ENCODE data around the gene TBC1D16. TPM values are rescaled to one million over a fixed set of nuclear protein-coding genes. Genes with fewer than 3 reads are reported as not detected.

Gene TBC1D16
- total RNA-seq, 1 experiment from 2014 or later: 85.8 TPM

GRCh38 chr17:80053102-80053501 lies 17.4 kb upstream of the TBC1D16 start:
- H3K36me3 Mint-ChIP-seq (ENCODE audit: insufficient read depth in 1 of 3, low read depth in 3 of 3): peaks cover 2 to 13% (median 7%) of the 10 kb centered on the region in 3 experiments; a peak in 6 of 7 replicates
- H3K27me3 ChIP-seq (ENCODE audit: insufficient read depth, low read length): no peaks in the 10 kb centered on the region
- no peaks in the 10 kb centered on the region for H3K23me2 ChIP-seq (ENCODE audit: insufficient read length, low read depth, low read length, poor library complexity, severe bottlenecking)
- DNase-seq: no peak
- H3K18ac ChIP-seq (ENCODE audit: insufficient read length, low read depth, low read length): no peak overlapping the region
- H3K9me3 ChIP-seq (ENCODE audit: control insufficient read depth, low read depth, low read length): no peaks in the 10 kb centered on the region
- H3K4ac ChIP-seq (ENCODE audit: low read depth, low read length): no peak overlapping the region
- no peak overlapping the region for H2AK5ac ChIP-seq (ENCODE audit: insufficient read length, low read length)
- H3K27ac ChIP-seq (ENCODE audit: insufficient read length, low read depth, low read length): no peak overlapping the region
- no peaks in the 10 kb centered on the region for H3K9me3 Mint-ChIP-seq
- no peaks in the 10 kb centered on the region for H3K79me1 ChIP-seq (ENCODE audit: insufficient read depth, low read depth, low read length, poor library complexity, severe bottlenecking)
- H4K5ac ChIP-seq (ENCODE audit: insufficient read length, low read depth, low read length): no peak overlapping the region
- H2BK15ac ChIP-seq (ENCODE audit: low read depth, low read length): no peak overlapping the region
- H3T11ph ChIP-seq (ENCODE audit: low read length): no peak overlapping the region
- H4K8ac ChIP-seq (replicated peaks; ENCODE audit: insufficient read length, low read depth, low read length): no peak overlapping the region
- H3K9ac ChIP-seq (ENCODE audit: extremely low read depth, insufficient read length, low read length): no peak overlapping the region
- no peak overlapping the region for H2BK20ac ChIP-seq (ENCODE audit: low read depth, low read length, poor library complexity, severe bottlenecking)
- no peaks in the 10 kb centered on the region for H4K20me1 ChIP-seq (ENCODE audit: control insufficient read depth, insufficient read depth, insufficient read length)
- no peak overlapping the region for H3K14ac ChIP-seq (ENCODE audit: insufficient read depth, low read length)
- H3K27me3 Mint-ChIP-seq (ENCODE audit: low read depth): no peaks in the 10 kb centered on the region
- H3K4me1 ChIP-seq (ENCODE audit: insufficient read depth, low read length): no peaks in the 10 kb centered on the region
- H2BK12ac ChIP-seq (ENCODE audit: insufficient read length, low read depth, low read length): no peak overlapping the region
- H2AFZ ChIP-seq (ENCODE audit: low read length): no peak overlapping the region
- H2BK120ac ChIP-seq (ENCODE audit: low read depth, low read length, poor library complexity, severe bottlenecking): no peak overlapping the region
- H2BK5ac ChIP-seq (ENCODE audit: insufficient read length, low read length): no peak overlapping the region
- H3K4me3 Mint-ChIP-seq: no peak overlapping the region
- H3K56ac ChIP-seq (ENCODE audit: insufficient read length, low read depth, low read length): no peak overlapping the region
- H3K27ac Mint-ChIP-seq: no peak overlapping the region
- WGBS (ENCODE audit: extremely low coverage, insufficient read length, low lambda C conversion rate): no CpG with 5 or more reads among the region's 10 CpGs
- H3K23ac ChIP-seq (ENCODE audit: insufficient read length, low read depth, low read length): no peak overlapping the region
- H3K4me2 ChIP-seq (ENCODE audit: insufficient read depth, insufficient read length, low read length): no peak overlapping the region
- TF ChIP-seq CTCF (conservative IDR thresholded peaks at IDR 0.05): no peak
- no peaks in the 10 kb centered on the region for H3K79me2 ChIP-seq (ENCODE audit: insufficient read depth, low read length)
- H3K4me1 Mint-ChIP-seq: peaks cover 15 to 21% of the 10 kb centered on the region in 2 experiments
- H4K91ac ChIP-seq (ENCODE audit: insufficient read length, low read depth, low read length): no peak overlapping the region
